T47D (cell line): Measurements from ENCODE around the gene IGF2BP3.
A peak's percentile ranks its signal among the peaks of the same experiment; 100 is the strongest.

Experiments
- DNase-seq, 2 experiments: peaks; one replicate each; pipeline versions ENCODE4 v3.0.0 to v3.0.0-alpha.2; 2011 to 2012; ENCODE audit warnings: low read depth in 1 of 2, low spot score in 1 of 2
- JUND ChIP-seq: IDR thresholded peaks from 2 replicates; pipeline ENCODE4 v1.6.1; 2012; ENCODE audit warnings: low read depth
- in situ Hi-C: cut with HindIII; loops from 2 replicates; pipeline ENCODE4 v1.10.0; 2016; ENCODE audit warnings: low sequenced_read_pairs, low pct_unique_long_range_greater_than_20kb

The IGF2BP3 gene

DNA sequence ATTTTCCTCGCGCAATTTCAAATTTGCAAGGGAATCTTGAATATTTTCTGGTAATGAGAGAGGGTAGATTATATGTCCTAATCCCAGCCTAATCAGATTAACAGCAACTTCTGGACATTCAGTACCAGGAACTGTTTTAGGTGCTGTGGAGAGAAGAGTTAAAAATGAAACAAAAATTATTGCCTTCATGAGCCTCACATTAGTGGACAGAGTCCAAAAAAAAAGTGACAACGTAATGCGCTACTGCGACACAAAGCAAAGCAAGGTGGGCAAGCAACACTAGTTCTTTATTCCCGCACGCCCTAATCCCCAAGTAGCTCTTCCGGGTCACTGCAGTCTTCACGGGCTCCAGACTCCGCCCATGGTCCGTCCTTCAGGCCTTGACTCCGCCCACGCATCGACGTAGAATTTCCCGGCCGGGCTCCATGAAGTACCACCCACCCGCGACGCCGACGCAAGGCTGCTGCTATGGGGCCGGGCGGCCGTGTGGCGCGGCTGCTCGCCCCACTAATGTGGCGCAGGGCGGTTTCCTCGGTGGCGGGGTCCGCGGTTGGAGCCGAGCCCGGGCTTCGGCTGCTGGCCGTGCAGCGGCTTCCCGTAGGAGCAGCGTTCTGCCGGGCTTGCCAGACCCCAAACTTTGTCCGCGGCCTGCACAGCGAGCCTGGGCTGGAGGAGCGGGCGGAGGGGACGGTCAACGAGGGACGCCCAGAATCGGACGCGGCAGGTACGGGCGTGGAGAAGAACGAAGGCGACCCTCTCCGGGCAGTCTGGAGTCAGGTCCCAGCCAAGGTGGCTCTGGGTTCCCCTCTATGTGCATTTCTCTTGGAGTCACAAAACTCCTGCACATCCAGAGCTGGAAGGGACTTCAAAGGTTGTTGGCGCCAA lies 171.2 kb downstream of the IGF2BP3 start, which contains the start of gene MALSU1:
Gene MALSU1 (plus strand): TSS at position 455 of the 885 bp plus-strand sequence. CDS start 14 bp downstream, at position 469.
- DNase-seq = peak; percentile 86 to 98
- TF ChIP-seq JUND = no peak
- in situ Hi-C loops = no loop called here

DNA sequence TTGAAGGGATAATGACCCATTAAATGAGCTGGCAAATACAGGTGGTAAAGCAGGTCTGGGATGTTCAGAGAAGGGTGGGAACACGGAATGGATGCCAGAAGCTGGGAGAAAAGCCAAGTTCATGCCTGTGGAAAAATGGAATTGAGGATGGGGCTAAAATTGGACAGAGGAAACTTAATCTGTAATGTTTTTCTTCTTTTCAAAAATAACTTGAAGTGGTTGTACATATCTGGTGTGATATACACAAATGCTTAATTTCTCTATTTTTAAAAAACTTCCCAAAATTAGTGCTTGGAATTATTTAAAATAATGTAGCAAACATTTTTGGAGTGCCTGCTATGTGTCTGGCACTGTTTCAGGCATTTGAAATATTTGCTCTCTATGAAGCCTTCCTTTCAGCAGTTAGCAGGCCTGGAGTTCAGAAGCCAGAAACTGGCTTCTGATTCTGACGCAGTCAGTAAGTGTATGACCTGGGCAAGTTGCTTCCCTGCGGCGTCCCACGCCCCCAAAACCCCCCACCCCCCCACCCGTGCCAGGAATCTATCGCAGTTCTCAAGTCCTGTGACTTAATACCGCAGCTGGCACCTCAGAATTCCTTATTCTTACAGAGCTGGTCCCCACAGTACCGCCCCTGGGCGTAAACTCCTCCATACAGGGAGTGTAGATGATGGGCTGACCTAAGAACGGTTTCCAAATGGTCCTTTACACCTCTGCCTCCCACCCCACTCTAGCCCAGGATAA lies 172.0 kb downstream of the IGF2BP3 start:
- TF ChIP-seq JUND = no peak
- DNase-seq = peak; percentile 50 to 91
- in situ Hi-C loops = no loop called here

DNA sequence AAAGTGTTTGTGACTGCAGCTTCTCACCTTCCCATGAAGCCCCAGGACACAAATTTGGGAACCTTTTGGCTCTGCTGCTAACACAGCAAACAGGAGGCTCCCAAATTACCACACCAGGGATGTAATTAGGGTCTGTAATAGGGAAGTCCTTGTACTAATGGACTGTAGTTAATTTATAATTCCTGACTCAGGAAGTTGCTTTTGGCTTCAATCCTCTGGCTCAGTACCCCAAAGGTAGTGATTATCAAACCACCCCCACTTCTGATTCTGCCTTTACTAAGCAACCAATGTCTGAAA lies 174.9 kb downstream of the IGF2BP3 start:
- no peak for TF ChIP-seq JUND
- in situ Hi-C loops = no loop called here
- DNase-seq = no peak

DNA sequence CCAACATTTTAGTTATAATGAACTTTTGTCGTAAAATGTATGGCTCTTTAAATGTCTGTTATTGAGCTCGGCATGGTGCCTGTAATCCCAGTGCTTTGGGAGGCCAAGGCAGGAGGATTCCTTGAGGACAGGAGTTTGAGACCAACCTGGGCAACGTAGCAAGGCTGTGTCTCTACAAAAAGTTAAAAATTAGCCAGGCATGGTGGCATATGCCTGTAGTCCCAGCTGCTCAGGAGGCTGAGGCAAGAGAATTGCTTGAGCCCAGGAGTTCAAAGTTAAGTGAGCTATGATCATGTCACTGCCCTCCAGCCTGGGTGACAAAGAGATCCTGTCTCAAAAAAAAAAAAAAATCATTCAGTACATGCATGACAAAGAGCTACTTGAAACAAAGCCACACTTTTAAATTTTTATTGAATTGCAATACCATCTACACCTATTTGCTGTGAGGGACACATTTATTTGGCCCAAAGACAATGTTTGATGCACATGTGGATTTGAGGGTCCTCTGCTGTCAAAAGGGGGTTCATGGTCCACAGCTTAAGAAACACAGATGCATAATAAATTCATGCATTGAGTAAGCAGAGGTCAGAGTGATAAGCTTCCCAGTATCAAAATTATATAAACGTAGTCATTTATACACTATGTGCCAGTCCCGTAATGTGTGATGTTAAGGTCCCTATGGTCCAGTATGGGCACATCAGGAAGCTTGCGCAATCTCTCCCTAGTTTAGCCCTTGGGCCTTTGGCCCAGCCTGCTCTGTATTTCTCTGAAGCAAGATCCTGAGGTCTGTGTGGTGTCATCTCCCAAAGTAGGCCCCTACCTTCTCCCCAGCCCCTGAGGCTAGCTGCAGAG lies 175.5 kb downstream of the IGF2BP3 start:
- no peak for TF ChIP-seq JUND
- in situ Hi-C loops = no loop called here
- peak in 1 of 2 experiments; percentile 23 for DNase-seq

DNA sequence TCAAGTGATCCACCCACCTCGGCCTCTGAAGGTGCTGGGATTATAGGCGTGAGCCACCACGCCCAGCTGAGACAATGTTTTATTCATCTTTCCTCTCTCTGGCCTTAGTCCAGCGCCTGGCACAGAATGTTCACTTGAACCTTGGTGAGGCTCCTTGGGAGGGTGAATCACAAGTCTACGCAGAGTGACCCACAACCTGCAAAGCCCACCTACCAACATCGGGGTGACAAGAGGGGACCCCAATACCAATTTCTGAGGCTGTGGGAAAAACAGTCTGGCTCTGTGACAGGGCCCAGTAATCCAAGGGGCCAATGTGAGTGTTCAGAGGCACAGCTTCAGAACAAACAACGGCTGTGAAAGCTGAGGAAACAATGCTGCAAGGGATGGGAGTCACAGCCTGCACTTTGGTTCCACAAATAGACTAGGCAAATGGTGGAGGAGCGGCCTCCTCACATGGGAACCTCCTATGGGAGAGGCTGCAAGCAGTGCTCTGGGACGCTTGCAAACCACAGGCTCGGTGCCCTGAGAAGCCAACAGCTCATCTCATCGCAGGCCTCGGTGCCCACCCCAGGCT lies 176.7 kb downstream of the IGF2BP3 start:
- in situ Hi-C loops = no loop called here
- no peak for DNase-seq

DNA sequence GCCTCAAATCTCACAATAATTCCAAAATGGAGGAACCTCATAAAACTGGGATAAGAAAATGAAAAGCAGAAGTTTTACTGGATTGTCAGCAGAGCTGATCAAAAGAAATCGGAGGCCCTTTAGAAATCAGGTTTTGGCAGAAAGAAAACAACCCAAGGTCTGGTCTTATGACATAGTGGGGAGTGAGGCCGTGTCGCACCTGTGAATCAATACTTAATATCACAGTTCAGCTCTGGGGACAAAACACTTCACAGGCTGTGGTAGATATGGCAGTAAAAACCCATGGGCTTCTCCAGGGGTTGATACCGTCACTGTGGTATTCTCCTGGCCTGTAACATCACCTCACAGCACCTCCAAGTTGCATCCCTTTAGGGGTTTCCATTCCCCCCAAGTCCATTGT lies 177.7 kb downstream of the IGF2BP3 start:
- no peak for DNase-seq
- TF ChIP-seq JUND = no peak
- in situ Hi-C loops = no loop called here

More for the DNA sequence above, 176.7 kb downstream of the IGF2BP3 start:
- no peak for TF ChIP-seq JUND

DNA sequence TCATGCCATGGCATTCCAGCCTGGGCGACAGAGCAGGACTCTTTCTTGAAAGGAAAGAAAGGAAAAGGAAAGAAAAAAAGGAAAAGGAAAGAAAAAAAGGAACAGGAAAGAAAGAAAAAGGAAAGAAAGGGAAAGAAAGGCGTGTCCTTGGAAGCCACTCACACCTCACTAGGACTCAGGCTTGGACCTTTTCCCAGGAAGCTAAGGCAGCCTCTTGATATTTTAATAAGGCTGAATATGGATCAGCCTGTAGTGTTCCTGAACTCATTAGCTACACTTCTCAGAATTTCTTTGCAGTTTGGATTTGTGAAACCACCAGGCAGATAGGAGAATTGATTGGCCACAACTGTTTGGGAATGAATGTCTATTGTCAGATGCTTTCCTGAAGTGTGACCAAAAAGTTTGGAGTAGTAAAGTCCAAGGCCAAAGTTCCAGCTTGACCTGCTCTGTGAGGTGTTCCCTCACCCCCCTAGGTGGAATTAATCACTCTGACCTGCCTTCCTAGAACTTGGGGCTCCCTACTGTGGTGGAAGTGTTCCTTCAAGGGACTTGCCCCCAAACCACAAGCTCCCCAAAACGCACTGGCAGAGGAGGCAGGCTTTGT lies 178.2 kb downstream of the IGF2BP3 start:
- no peak for TF ChIP-seq JUND
- in situ Hi-C loops = no loop called here
- no peak for DNase-seq

DNA sequence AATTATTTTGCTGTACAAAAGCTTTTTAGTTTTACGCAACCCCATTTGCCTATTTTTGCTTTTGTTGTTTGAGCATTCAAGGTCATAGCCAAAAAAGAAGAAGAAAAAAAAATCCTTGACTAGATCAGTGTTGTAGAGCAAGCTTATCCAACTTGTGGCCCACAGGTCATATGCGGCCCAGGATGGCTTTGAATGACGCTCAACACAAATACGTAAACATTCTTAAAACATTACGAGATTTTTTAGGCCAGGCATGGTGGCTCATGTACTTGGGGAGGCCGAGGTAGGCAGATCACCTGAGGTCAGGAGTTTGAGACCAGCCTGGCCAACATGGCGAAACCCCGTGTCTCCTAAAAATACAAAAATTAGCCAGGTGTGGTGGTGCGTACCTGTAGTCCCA lies 179.3 kb downstream of the IGF2BP3 start:
- DNase-seq = no peak
- in situ Hi-C loops = no loop called here
- TF ChIP-seq JUND = no peak

DNA sequence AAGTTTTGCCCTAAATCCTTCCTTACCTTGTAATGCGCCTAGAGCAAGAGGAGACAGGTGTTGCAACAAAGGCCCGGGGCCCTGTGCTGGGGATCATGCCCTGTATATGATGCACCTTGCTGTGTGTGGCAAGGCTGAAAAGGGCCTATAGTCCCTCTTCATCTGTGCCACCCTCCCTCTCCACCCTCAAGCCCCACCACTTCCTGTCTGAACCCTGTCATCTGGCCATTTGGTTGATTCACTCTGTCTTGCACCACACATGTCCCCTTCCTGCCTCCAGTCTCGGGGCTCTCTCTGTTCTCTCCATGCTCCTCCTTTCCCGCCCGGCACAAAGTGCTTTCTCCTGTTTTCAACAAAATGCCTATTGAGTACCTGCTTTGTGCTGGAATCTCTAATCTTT lies 182.7 kb downstream of the IGF2BP3 start:
- in situ Hi-C loops = no loop called here
- no peak for TF ChIP-seq JUND
- no peak for DNase-seq

DNA sequence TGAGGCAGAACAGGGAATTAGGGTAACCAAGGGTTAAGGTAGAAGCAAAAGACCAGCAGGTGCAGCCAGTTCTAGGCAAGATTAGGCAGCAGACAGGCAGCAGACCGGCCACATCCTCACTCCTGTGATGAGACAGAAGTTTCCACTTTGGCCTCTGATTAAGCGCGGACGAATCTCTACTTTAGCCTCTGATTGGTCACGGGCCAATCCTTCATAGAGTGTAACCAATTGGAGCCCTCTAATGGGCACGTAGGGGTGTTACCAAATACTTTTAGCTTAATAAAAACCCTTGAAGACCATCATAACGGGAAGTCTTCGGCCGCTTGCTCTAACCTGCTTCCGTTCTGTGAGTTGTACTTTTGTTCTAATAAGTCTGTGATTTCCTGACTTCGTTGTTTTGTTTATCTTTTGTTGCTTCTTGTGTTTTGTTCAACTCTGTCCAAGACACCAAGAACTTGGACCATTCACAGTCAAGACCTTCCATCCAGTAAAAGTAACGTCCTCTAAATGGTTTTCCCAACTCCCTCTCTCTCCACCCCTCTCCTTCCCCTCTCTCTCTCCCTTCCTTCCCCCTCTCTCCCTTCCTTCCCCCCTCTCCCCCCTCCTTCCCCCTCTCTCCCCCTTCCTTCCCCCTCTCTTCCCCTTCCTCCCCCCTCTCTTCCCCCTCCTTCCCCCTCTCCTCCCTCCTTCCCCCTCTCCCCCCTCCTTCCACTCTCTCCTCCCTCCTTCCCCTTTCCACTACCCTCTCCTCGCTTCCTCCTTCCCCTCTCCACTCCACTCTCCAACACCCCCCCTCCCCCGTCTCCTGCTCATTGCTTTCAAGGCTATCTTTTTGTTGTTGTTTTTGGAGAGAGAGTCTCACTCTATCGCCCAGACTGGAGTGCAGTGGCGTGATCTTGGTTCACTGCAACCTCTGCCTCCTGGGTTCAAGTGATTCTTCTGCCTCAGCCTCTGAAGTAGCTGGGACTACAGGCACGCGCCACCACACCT lies 184.3 kb downstream of the IGF2BP3 start:
- DNase-seq = no peak
- TF ChIP-seq JUND = no peak
- in situ Hi-C loops = no loop called here

DNA sequence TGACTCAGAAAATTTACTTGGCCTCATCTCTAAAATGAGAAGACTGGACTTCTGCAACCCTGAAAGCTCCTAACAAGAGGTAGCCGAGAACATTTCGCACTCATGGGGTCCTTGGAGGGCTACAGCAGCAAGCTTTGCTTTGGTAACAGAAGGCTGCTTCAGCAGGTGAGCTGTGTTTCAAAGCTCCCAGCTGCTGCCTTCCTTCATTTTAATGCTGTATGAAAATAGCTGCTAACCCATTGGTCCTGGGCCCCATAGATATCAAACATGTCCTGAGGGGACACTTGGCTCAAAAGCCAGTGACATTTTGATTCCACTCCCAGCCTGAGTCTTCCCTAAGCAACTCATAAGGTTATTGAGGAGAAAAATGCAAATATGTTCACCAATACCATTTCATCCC lies 185.4 kb downstream of the IGF2BP3 start:
- TF ChIP-seq JUND = no peak
- in situ Hi-C loops = no loop called here

More for the DNA sequence above, 185.4 kb downstream of the IGF2BP3 start:
- DNase-seq = no peak
